Upper lobe of right lung (tissue), 1 donor: ENCODE measurements around the gene CNTNAP5. TPM values are rescaled to one million over a fixed set of nuclear protein-coding genes. Genes with fewer than 3 reads are reported as not detected.

Source experiments
- ATAC-seq: fragments of 200-7000 bp; cut with Tn5 transposase; one replicate; pipeline ENCODE4 v1.9.1; 2020; ENCODE audit warnings: mild to moderate bottlenecking, moderate library complexity
- DNase-seq: peaks from one replicate; pipeline ENCODE4 v3.0.0-alpha.2; 2020
- H3K27ac ChIP-seq: fragments of 200-600 bp; one replicate; pipeline ENCODE4 v1.8.0; 2022
- H3K27me3 ChIP-seq: fragments of 200-600 bp; one replicate; pipeline ENCODE4 v1.8.0; 2022; ENCODE audit warnings: mild to moderate bottlenecking
- H3K36me3 ChIP-seq: fragments of 200-600 bp; one replicate; pipeline ENCODE4 v1.8.0; 2022
- H3K4me1 ChIP-seq: fragments of 200-600 bp; one replicate; pipeline ENCODE4 v1.8.0; 2022
- H3K4me3 ChIP-seq: fragments of 200-600 bp; one replicate; pipeline ENCODE4 v1.8.0; 2022; ENCODE audit warnings: mild to moderate bottlenecking
- H3K9me3 ChIP-seq: fragments of 200-600 bp; one replicate; pipeline ENCODE4 v1.8.0; 2022
- intact Hi-C: fragments of 100-400 bp; cut with DNase I; formaldehyde crosslinking; loops from one replicate; pipeline ENCODE4 v1.11.0; 2022
- total RNA-seq: library from RNA; stranded (reverse); fragmentation: NEBNext Ultra II Directional; extraction: Animal tissue kit (Norgen Biotek cat#: 25700); gene quantifications from one replicate; pipeline ENCODE4 v1.2.1, GENCODE V29; 2021
- TF ChIP-seq, protein P1 (sequence below): fragments of 200-600 bp; IDR thresholded peaks from one replicate; pipeline ENCODE4 v1.8.0; 2022; ENCODE audit warnings: antibody characterized with exemption
- donor health status: DM: no; HTN: yes; CAD: no; lungs with severe emphysema.

The CNTNAP5 gene
- total RNA-seq, 1 donor from 2014 or later: not detected

DNA sequence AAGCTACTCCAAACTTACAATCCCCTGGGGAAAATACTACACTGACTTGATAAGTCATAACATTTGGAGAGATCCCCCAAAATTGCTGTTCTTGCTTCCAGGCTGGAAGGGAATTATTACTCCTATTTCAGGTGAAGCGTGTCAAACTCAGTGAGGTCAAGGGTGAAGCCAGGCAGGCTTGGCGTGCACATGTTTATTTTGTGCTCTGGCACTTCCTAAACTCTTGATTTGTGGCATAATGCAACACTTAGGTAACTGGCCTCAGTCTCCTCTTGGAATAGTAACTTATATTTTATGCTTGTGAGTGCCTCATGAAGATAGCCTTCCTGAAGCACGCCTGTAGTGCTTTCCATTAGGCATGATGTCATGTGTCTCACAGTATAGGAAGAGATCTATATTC, 751.2 kb downstream of the CNTNAP5 start:
- H3K4me1 ChIP-seq: no peaks in the 10 kb centered on the region
- TF ChIP-seq, protein P1, sequence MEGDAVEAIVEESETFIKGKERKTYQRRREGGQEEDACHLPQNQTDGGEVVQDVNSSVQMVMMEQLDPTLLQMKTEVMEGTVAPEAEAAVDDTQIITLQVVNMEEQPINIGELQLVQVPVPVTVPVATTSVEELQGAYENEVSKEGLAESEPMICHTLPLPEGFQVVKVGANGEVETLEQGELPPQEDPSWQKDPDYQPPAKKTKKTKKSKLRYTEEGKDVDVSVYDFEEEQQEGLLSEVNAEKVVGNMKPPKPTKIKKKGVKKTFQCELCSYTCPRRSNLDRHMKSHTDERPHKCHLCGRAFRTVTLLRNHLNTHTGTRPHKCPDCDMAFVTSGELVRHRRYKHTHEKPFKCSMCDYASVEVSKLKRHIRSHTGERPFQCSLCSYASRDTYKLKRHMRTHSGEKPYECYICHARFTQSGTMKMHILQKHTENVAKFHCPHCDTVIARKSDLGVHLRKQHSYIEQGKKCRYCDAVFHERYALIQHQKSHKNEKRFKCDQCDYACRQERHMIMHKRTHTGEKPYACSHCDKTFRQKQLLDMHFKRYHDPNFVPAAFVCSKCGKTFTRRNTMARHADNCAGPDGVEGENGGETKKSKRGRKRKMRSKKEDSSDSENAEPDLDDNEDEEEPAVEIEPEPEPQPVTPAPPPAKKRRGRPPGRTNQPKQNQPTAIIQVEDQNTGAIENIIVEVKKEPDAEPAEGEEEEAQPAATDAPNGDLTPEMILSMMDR: no peak
- intact Hi-C loops: no loop called here
- no peak for DNase-seq
- no peaks in the 10 kb centered on the region for H3K27me3 ChIP-seq
- H3K27ac ChIP-seq: no peak overlapping the region
- no peak for ATAC-seq
- H3K4me3 ChIP-seq: no peak overlapping the region
- H3K9me3 ChIP-seq: no peaks in the 10 kb centered on the region
- H3K36me3 ChIP-seq: no peaks in the 10 kb centered on the region

DNA sequence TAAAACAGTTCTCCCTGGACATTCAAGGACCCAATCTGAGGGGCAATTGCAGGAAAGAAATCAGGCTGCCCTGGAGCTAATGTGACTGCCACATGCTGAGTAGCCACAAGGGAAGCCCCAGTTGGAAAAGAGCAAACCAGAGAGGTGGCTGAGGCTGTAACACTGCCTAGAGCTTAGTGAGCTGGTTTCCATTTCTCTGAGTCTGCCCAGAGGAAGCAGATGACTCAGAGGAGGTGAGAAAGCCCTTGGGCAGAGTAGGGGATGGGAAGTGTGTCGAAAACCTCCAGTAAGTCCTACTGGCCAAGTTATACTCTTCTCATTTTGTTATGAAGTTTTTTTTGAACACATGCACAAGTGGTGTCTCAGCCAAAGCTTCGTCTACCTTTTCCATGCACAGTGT, 753.0 kb downstream of the CNTNAP5 start:
- Histone ChIP-seq H3K27ac (no peak overlapping the region), H3K9me3 (no peaks in the 10 kb centered on the region), H3K36me3 (no peaks in the 10 kb centered on the region), H3K27me3 (no peaks in the 10 kb centered on the region), H3K4me1 (no peaks in the 10 kb centered on the region), H3K4me3 (no peak overlapping the region)
- TF ChIP-seq, protein P1: no peak
- ATAC-seq: no peak
- intact Hi-C loops: no loop called here
- DNase-seq: no peak

DNA sequence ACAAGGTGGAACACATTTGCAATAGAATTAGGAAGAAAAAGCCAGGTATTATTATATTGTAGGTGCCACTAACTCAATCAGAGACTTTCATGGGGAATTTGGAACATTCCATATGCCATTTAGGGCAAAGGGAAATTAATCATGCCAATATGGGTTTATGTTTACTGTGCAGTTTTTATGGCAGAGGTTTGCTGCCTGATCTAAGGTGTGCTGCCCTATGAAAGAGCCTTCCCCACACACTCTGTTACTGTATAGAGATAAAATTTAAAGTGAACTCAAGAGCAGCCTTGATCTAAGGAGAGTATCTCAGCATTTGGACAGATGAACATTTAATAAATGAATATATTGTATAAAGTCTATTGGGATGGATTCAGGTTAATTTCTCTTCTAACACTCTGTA, 771.6 kb downstream of the CNTNAP5 start:
- intact Hi-C loops: no loop called here
- Histone ChIP-seq H3K27ac (no peak overlapping the region), H3K4me3 (no peak overlapping the region), H3K9me3 (no peaks in the 10 kb centered on the region), H3K27me3 (no peaks in the 10 kb centered on the region), H3K36me3 (no peaks in the 10 kb centered on the region), H3K4me1 (no peaks in the 10 kb centered on the region)
- TF ChIP-seq, protein P1: no peak
- ATAC-seq (no peak), DNase-seq (no peak)

DNA sequence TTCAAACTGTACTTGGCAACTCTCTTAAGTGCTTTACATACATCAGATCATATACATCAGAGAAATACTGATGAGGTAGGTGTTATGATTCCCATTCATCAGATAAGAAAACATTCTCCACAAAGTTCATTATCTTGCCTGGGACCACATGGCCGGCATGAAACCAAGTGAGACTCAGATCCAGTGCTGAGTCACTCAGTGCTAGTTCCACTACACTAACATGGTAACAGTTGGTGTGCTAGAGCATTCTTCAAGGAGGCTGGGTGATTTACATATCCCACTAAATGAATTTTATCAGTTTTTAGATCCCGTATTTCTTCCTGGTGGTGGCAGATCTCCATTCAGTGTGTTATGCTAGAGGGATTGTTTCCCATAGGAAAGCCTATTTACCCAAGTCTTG, 772.0 kb downstream of the CNTNAP5 start:
- Histone ChIP-seq H3K9me3 (no peaks in the 10 kb centered on the region), H3K36me3 (no peaks in the 10 kb centered on the region), H3K27me3 (no peaks in the 10 kb centered on the region), H3K4me1 (no peaks in the 10 kb centered on the region), H3K4me3 (no peak overlapping the region), H3K27ac (no peak overlapping the region)
- DNase-seq: no peak
- ATAC-seq: no peak
- intact Hi-C loops: no loop called here
- TF ChIP-seq, protein P1: no peak

DNA sequence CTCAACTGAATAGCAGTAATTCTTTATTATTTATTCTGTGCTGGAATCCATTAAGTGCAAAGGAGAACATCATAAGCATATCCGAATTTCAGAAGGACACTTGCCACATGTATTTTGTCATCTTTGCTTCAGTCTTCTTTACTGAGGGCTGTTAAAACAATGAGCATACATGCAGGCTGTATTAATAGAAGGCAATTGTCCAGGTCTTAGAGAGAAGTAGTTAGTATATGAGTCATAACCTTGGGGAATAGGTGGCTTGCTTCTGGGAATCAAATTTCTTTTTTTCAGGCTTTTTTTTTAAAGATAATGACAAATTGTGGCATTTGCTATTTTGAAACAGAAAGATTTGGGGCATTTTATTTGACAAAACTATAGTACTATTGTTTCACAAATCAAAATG, 773.5 kb downstream of the CNTNAP5 start:
- no peak overlapping the region for H3K4me3 ChIP-seq
- no peaks in the 10 kb centered on the region for H3K36me3 ChIP-seq
- no peak overlapping the region for H3K27ac ChIP-seq
- H3K4me1 ChIP-seq: no peaks in the 10 kb centered on the region
- no peak for DNase-seq
- ATAC-seq: no peak
- H3K27me3 ChIP-seq: no peaks in the 10 kb centered on the region
- intact Hi-C loops: no loop called here
- no peaks in the 10 kb centered on the region for H3K9me3 ChIP-seq
- TF ChIP-seq, protein P1: no peak
